ENCODE results near the gene DMBT1.

Gene DMBT1

DNA sequence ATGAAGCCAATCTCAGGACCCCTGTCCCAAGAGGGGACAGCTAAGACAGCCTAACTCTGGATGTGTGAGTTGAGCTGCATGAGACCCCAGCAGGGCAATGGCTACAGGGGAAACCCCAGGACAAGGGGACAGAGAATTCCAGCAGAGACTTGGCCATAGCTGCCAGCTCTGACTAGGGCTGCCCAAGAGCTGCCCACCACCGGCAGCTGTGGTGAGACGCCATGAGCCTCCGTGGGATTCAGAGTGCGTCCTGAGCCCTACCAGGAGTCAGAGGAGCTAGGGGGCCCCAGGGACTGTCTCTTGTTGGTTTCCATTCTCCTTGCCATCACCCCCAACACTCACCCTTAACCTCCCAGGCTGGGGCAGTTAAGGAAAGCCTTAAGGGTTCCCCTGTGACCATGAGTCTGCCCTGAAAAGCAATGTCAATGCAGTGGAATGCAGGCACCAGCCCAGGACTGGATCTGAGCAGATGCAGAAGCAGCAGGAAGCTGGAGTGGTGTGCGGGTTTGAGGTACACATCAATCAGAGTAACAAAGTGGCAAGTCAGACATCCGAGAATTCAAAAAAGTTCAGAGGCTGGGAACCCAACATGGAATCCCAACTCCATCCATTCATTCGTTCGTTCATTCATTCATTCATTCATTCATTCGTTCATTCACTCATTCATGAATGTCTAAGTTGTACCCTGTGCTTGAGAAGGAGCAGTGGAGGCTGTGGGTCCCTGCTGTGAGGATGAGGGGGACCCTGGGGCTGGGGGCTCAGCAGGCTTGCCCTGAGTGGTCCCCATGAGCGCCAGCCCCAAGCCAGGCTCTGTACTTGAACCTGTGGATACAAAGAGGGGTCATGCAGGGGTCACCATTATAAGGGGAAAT lies 86.2 kb downstream of the DMBT1 start:
- DNase-seq (ENCODE audit: low read depth in 3 of 3): no peak

DNA sequence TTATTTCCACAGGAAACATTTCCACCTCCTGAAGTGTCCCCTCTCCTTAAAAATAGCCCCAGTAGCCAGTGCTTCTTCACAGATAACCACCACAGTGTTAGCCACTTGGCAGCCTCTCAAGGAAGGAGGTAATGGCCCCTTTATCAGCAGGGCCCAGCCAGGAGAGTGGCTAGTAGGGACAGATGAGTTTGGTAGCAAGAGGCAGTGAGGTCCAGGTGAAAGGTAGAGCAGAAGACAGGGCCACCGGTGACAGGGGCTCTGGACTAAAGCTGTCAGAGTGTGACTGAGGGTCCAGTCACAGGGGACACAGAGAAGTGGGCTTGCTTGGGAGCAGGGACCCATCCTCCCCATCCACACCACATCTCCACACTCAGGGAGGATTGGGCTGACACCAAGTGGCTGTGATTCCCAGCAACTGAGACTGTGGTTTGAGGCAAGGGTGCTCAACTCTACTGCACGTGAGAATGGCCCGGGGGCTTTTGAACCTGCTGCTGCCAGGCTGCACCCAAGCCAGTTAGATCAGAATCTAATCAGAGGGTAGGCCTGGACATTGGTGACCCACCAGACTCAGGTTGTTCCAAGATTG lies 86.9 kb downstream of the DMBT1 start:
- no peak for DNase-seq (ENCODE audit: low read depth in 3 of 3)

- DNase-seq (ENCODE audit: low read depth in 3 of 3): peak in 1 of 3 experiments; percentile 30
Measured at GRCh38 chr10:122648599-122649428, 88.3 kb downstream of the DMBT1 start.

DNA sequence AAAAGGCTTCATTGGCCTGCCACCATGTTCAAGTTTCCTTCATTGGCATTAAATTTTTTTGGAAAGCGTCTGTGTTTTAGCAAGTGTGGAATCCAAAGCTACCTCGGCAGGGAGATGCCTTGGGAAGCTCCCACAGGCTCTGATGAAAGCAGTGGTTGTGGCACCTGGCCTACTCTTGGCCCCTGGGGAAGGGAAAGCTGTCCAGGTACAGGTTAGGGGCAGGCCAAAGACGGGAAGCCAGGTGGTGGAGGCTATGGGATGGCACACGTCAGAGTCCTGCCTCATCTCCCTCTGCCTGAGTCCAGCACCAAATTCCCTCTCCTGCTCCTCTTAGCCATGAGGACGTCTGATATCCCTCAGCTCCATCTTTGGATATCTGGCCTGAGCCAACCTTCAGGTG lies 89.3 kb downstream of the DMBT1 start:
- DNase-seq (ENCODE audit: low read depth in 3 of 3): no peak

GRCh38 chr10:122650331-122650730 lies 89.8 kb downstream of the DMBT1 start:
- no peak for DNase-seq (ENCODE audit: low read depth in 3 of 3)

- DNase-seq (ENCODE audit: low read depth in 3 of 3): no peak
Measured at GRCh38 chr10:122655524-122656307, 95.2 kb downstream of the DMBT1 start.

DNA sequence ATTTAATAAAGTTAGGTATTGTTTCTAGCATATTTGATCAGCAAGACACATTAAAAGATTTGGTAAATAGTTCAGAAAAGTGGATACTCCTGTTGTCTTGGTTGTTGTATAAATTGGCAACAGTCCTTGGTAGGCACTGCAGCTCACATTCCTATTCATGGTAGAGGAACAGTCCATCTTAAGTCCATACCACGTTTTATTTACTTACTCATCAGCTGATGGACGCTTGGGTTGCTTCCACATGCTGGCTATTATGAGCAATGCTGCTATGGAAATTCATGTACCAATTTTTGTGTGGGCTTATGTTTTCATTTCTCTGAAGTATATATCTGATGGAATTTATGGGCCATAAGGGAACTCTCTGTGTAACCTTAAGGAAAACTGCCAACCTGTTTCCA lies 95.8 kb downstream of the DMBT1 start:
- no peak for DNase-seq (ENCODE audit: low read depth in 3 of 3)

DNA sequence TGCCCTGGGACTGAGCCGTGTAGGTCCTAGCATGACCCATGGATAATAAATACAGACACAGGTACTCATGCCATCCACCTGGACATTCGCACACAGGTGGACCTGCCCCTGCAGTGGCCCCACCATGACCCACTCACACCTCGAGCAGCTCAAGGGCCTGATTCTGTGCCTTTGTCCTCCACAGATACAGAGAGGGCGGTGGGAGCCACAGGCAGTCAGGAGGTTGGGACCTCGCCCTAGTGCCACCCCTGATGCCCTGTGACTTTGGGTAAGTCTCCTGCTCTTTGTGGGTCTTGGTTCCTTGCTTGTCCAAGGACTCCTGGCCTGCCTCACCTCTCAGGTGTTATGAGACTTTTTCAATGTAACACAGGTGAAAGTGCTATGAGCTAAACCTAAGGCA lies 96.2 kb downstream of the DMBT1 start:
- DNase-seq (ENCODE audit: low read depth in 3 of 3): no peak

GRCh38 chr10:122657255-122657654 lies 96.7 kb downstream of the DMBT1 start:
- DNase-seq (ENCODE audit: low read depth in 3 of 3): no peak

GRCh38 chr10:122657729-122658128 lies 97.2 kb downstream of the DMBT1 start:
- DNase-seq (ENCODE audit: low read depth in 3 of 3): no peak

DNA sequence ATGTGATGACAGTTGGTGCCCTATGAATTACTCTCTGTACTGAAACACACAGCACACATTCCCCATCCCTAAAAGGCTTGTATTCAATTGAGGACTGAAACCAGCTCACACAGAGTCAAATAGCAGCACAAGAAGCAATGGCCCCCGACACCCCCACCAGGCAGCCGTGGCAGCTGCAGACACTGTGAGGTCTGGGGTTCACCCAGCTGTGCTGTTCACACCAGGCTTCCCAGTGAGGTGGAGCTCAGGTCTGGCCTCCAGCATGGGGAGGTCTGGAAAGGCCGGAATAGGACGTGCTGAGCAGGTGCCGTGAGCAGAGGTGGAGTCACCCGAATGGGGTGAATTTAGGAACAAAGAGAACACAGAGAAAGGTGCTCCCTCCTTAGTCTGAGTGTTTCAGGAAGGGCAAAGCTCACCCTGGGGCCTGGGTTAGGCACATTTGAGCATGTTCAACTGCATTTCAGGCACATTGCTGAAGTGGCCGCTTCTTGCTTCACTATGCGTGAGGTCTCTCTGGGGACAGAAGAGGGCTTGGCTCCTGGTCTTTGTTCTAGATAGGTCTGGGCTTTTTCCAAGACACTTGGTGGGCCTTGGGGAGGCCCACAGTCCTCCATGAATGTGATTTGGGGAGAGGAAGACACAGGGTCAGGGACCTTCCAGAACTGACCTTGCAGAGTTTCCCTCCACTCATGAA lies 97.9 kb downstream of the DMBT1 start:
- no peak for DNase-seq (ENCODE audit: low read depth in 3 of 3)

DNA sequence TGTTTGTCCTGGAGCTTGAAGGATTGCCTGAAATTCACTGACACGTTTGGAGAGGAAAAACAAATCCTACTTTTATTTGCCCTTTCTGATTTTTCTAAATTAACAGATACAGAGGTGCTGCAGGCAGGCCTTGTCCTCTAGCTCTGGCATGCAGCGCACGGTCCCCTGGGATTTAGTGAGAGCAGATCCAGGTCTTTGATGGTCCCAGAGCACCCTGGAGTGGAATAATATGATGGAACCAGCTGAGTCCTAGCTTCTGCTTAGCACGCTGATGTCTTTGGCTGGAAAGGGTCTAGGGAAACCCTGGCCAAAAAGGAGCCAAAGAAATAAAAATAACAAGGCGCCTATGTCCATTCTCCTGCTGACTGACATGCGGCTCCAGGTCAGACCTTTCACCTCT lies 98.6 kb downstream of the DMBT1 start:
- DNase-seq (ENCODE audit: low read depth in 3 of 3): no peak

DNA sequence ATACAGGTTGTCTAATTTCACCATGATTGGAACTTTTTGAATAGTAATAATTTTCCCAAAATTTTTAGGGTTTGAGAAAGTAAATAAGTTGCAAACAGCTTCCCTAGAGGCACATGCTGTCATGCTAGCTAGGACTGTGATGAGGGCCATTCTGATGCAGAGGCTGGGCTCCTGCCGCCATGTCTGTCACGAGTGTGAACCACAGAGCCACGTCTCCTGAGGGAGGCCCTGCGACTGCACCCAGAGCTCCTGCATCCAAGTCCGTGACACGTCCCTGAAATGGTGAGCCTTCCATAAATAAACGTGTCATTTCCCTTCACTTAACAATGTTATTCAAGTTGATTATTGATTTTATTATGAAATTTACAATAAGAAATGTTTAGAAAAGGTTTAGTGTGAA lies 99.1 kb downstream of the DMBT1 start:
- no peak for DNase-seq (ENCODE audit: low read depth in 3 of 3)

- no peak for DNase-seq (ENCODE audit: low read depth in 3 of 3)
Measured at GRCh38 chr10:122660696-122661095, 100.1 kb downstream of the DMBT1 start.

GRCh38 chr10:122662231-122662630 lies 101.7 kb downstream of the DMBT1 start:
- no peak for DNase-seq (ENCODE audit: low read depth in 3 of 3)

- no peak for DNase-seq (ENCODE audit: low read depth in 3 of 3)
Measured at GRCh38 chr10:122663516-122664130, 103.1 kb downstream of the DMBT1 start.

DNA sequence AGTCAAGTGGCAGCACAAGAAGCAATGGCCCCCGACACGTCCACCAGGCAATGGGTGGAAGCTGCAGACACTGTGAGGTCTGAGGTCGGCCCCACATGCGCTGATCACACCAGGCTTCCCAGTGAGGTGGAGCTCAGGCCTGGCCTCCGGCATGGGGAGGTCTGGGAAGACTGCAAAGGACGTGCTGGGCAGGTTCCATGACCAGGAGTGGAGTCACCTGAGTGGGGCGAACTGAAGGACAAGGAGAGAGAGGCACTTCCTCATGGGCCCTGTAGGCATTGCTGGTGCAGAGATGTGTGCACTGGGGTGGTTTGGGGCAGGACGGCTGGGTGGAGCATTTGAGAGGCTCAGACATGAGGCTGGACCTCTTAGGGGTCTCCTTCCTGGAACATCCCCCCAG lies 103.9 kb downstream of the DMBT1 start:
- DNase-seq (ENCODE audit: low read depth in 3 of 3): no peak

DNA sequence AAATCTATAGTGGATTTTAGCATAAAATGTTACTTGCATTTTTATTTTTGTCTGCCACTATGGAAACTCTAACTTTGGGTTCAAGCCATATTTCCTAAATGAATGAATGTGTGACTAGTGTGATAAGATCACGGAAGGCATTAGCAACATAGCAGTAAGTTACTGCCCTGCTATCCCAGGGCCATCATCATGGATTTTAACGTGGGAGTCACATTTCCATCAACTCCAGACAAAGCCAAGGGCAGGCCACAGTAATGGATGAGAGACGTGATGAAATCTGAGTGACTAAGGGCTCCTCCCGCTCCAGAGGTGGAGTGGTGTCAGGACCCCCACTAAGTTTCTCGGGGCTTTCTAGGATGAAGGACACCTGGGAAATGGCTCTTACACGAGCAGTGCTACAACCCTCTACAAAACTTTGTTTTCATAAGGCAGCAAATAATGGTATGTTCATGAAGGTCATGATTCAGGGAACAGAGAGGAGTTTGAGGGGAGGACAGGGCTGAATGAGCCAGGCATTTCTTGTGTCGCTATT lies 104.8 kb downstream of the DMBT1 start:
- DNase-seq (ENCODE audit: low read depth in 3 of 3): no peak

DNA sequence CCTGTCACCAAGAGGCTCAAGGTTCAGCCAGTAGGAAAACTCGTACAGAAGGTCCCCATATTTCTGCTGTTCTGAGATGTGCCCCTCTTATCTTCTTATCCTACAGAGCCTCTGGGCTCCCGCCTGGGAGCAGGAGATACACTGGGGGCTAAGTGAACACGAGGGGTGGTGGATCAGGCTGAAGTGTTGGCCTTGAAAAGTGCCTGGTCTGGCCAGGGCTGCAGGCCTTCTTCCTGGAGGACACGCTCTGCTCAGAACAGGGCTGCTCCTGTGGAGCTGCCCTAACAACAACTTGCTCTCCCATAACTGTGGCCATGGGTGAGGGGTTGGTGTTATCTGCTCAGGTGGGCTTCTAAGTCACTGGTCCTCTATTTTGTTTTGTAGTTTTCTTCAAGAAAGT lies 105.4 kb downstream of the DMBT1 start:
- no peak for DNase-seq (ENCODE audit: low read depth in 3 of 3)

DNA sequence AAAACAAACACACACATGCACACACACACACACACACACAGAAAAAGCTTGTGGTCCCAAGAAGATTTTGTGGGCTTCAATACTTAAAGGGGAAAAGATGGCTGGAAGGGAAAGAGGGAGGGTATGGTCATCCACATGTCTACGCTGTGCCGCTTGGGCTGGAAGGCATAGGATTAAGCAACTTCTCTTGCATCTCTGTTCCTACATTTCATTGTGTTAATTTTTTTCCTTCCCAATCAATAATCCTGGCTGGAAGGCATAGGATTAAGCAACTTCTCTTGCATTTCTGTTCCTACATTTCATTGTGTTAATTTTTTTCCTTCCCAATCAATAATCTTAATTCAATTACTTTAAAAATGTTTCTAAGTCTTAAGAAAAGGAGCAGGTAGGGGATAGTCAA lies 108.5 kb downstream of the DMBT1 start:
- no peak for DNase-seq (ENCODE audit: low read depth in 3 of 3)
